ENCODE results near the gene INPP4A. TPM values are rescaled to one million over a fixed set of nuclear protein-coding genes. Genes with fewer than 3 reads are reported as not detected.
A peak's percentile ranks its signal among the peaks of the same experiment; 100 is the strongest.

INPP4A gene
- polyA plus RNA-seq, 1 of the 3 experiments (the other 2 are of a cell fraction): 15.0 TPM

GRCh38 chr2:98471402-98472131 lies 26.9 kb downstream of the INPP4A start:
- H3K79me2 ChIP-seq (ENCODE audit: insufficient read depth): peaks cover 21% of the 10 kb centered on the region
- ChIA-PET CTCF (interaction anchor here (0.6 to 1.4 kb wide), 8 partner anchors 9 to 592 kb away, joined by 3 to 6 read pairs (median 4); no protein-coding TSS in a partner anchor), POLR2A (interaction anchor here (1.6 kb wide), 1 partner anchor 9 kb away, joined by 4 read pairs; no protein-coding TSS in a partner anchor)
- no peak overlapping the region for H2AFZ ChIP-seq (ENCODE audit: low read depth)
- no peaks in the 10 kb centered on the region for H3F3A ChIP-seq (replicated peaks; ENCODE audit: insufficient read depth)
- TF ChIP-seq, protein P1, sequence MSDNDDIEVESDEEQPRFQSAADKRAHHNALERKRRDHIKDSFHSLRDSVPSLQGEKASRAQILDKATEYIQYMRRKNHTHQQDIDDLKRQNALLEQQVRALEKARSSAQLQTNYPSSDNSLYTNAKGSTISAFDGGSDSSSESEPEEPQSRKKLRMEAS (IDR thresholded peaks at IDR 0.05; ENCODE audit: low read depth): no peak
- TF ChIP-seq JUND (IDR thresholded peaks at IDR 0.05): no peak
- no peak for TF ChIP-seq USF1 (IDR thresholded peaks at IDR 0.05; ENCODE audit: borderline replicate concordance, low read depth)
- TF ChIP-seq, protein P2, sequence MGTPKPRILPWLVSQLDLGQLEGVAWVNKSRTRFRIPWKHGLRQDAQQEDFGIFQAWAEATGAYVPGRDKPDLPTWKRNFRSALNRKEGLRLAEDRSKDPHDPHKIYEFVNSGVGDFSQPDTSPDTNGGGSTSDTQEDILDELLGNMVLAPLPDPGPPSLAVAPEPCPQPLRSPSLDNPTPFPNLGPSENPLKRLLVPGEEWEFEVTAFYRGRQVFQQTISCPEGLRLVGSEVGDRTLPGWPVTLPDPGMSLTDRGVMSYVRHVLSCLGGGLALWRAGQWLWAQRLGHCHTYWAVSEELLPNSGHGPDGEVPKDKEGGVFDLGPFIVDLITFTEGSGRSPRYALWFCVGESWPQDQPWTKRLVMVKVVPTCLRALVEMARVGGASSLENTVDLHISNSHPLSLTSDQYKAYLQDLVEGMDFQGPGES (IDR thresholded peaks at IDR 0.05; ENCODE audit: low read depth, low read length): no peak
- TF ChIP-seq RCOR1 (IDR thresholded peaks at IDR 0.05; ENCODE audit: low read length): no peak
- no peak for TF ChIP-seq EP300 (IDR thresholded peaks at IDR 0.05; ENCODE audit: borderline replicate concordance in 1 of 2, low read depth in 1 of 2, low read length in 1 of 2)
- no peak for TF ChIP-seq RAD21 (IDR thresholded peaks at IDR 0.05; ENCODE audit: low read length)
- no peak for TF ChIP-seq NRF1 (IDR thresholded peaks at IDR 0.05; ENCODE audit: low read depth, low read length)
- TF ChIP-seq POLR2AphosphoS5 (IDR thresholded peaks at IDR 0.05; ENCODE audit: low read depth, low read length): no peak
- TF ChIP-seq NFIC (IDR thresholded peaks at IDR 0.05; ENCODE audit: borderline replicate concordance): no peak
- no peak for TF ChIP-seq RFX5 (IDR thresholded peaks at IDR 0.05; ENCODE audit: low read length)
- TF ChIP-seq TEAD4 (IDR thresholded peaks at IDR 0.05; ENCODE audit: borderline replicate concordance, insufficient read depth): no peak
- no peak for TF ChIP-seq REST (IDR thresholded peaks at IDR 0.05; ENCODE audit: low read depth, low read length)
- no peak for TF ChIP-seq TCF12 (IDR thresholded peaks at IDR 0.05)
- no peak for TF ChIP-seq FOXJ3 (CRISPR knock-in tag; IDR thresholded peaks at IDR 0.05)
- TF ChIP-seq SMC3 (IDR thresholded peaks at IDR 0.05; ENCODE audit: low read depth, low read length): no peak
- TF ChIP-seq SIN3A (IDR thresholded peaks at IDR 0.05; ENCODE audit: borderline replicate concordance, low read depth, low read length): no peak
- H3K4me3 ChIP-seq (ENCODE audit: low read depth in 2 of 2, low read length in 1 of 2): no peak overlapping the region
- 92% methylated on average over 10 of the region's 10 CpGs for WGBS (ENCODE audit: low lambda C conversion rate)
- H4K20me1 ChIP-seq (ENCODE audit: insufficient read depth): peaks cover 18% of the 10 kb centered on the region; the same call in 1 of the 2 replicates
- H3K27ac ChIP-seq (ENCODE audit: low read depth in 2 of 2, low read length in 1 of 2): peak overlapping the region in 1 of 2 experiments; percentile 81; a peak in 2 of 4 replicates
- no peak overlapping the region for H3K9ac ChIP-seq
- no peaks in the 10 kb centered on the region for H3K36me3 ChIP-seq (replicated peaks in 1 of 2; ENCODE audit: control insufficient read depth in 1 of 2, insufficient read depth in 2 of 2, low read length in 1 of 2)
- no peak overlapping the region for H3K4me2 ChIP-seq
- no peaks in the 10 kb centered on the region for H3K27me3 ChIP-seq (ENCODE audit: insufficient read depth)
- DNase-seq: no peak
- H3K9me3 ChIP-seq: no peaks in the 10 kb centered on the region
- no peaks in the 10 kb centered on the region for H3K9me2 ChIP-seq
- H3K4me1 ChIP-seq (ENCODE audit: control insufficient read depth in 1 of 2, insufficient read depth in 2 of 2, low read depth in 1 of 2, low read length in 1 of 2): peaks cover 12 to 47% of the 10 kb centered on the region in 2 experiments; a peak in 3 of 4 replicates

Measured in SK-N-SH (cell line).